ENCODE data around the gene BCAS1. TPM values are rescaled to one million over a fixed set of nuclear protein-coding genes. Genes with fewer than 3 reads are reported as not detected.

Gene BCAS1
- total RNA-seq, 1 donor from 2014 or later, result 0.81 TPM

GRCh38 chr20:53895385-53895755 lies 175.0 kb downstream of the BCAS1 start:
- Mint-ChIP-seq H3K27me3 (no peaks in the 10 kb centered on the region), H3K36me3 (ENCODE audit: insufficient read depth) (no peaks in the 10 kb centered on the region), H3K27ac (no peak overlapping the region), H3K4me3 (ENCODE audit: low read depth) (no peak overlapping the region), H3K4me1 (ENCODE audit: low read depth) (peaks cover 10% of the 10 kb centered on the region), H3K9me3 (ENCODE audit: low read depth) (peaks cover 3% of the 10 kb centered on the region)
- no peak for DNase-seq (ENCODE audit: low spot score, unreplicated experiment)
- TF ChIP-seq CTCF (IDR thresholded peaks at IDR 0.05; ENCODE audit: unreplicated experiment), result no peak

GRCh38 chr20:53894707-53895384 lies 175.5 kb downstream of the BCAS1 start:
- Mint-ChIP-seq H3K36me3 (ENCODE audit: insufficient read depth) (no peaks in the 10 kb centered on the region), H3K9me3 (ENCODE audit: low read depth) (peaks cover 3% of the 10 kb centered on the region), H3K27me3 (no peaks in the 10 kb centered on the region), H3K27ac (no peak overlapping the region), H3K4me3 (ENCODE audit: low read depth) (no peak overlapping the region), H3K4me1 (ENCODE audit: low read depth) (peaks cover 9% of the 10 kb centered on the region)
- no peak for DNase-seq (ENCODE audit: low spot score, unreplicated experiment)
- no peak for TF ChIP-seq CTCF (IDR thresholded peaks at IDR 0.05; ENCODE audit: unreplicated experiment)

Small RNA genes lying within 50 kb of the gene (microRNA-seq; reads per million reads assigned to microRNA genes)
- not detected for gene MIR4756 (ENCODE audit: borderline number of aligned reads, unreplicated experiment)

Other genes starting within 250 kb of the BCAS1 start
- gene CYP24A1, start 103.4 kb upstream of the BCAS1 start, total RNA-seq, result not detected in 2 replicates
- gene PFDN4, start 137.5 kb upstream of the BCAS1 start, total RNA-seq, result 26.8 and 29.6 TPM in 2 replicates